HepG2 (cell line): ENCODE data around the gene PLEKHA8. TPM values are rescaled to one million over a fixed set of nuclear protein-coding genes. Genes with fewer than 3 reads are reported as not detected.
A peak's percentile ranks its signal among the peaks of the same experiment; 100 is the strongest.

Experiments used
- ATF7 ChIP-seq, 2 experiments: fragments of 450-650 bp in 1 of 2; sonication (generic) in 1 of 2; formaldehyde crosslinking in 1 of 2; IDR thresholded peaks; 2 replicates each; pipeline versions ENCODE4 v1.4.0 to v1.6.1; 2016 to 2020; ENCODE audit warnings: antibody characterized with exemption in 1 of 2, mild to moderate bottlenecking in 1 of 2, missing genetic modification reagents in 1 of 2
- CC2D1A ChIP-seq: sonication (generic); formaldehyde crosslinking; IDR thresholded peaks from 2 replicates; pipeline ENCODE4 v1.8.1; 2023; ENCODE audit warnings: mild to moderate bottlenecking, missing genetic modification reagents
- FLYWCH1 ChIP-seq: sonication (generic); formaldehyde crosslinking; IDR thresholded peaks from 2 replicates; pipeline ENCODE4 v1.8.1; 2023; ENCODE audit warnings: mild to moderate bottlenecking, missing genetic modification reagents
- FOXM1 ChIP-seq: sonication (generic); formaldehyde crosslinking; IDR thresholded peaks from 2 replicates; pipeline ENCODE4 v1.5.0; 2020; ENCODE audit warnings: missing genetic modification reagents
- GLI4 ChIP-seq: sonication (generic); formaldehyde crosslinking; IDR thresholded peaks from 2 replicates; pipeline ENCODE4 v1.5.1; 2020; ENCODE audit warnings: missing genetic modification reagents, mild to moderate bottlenecking, moderate library complexity, borderline replicate concordance
- HHEX ChIP-seq: IDR thresholded peaks from 2 replicates; pipeline ENCODE4 v1.6.1; 2016; ENCODE audit warnings: control low read depth
- JUN ChIP-seq: sonication (generic); formaldehyde crosslinking; IDR thresholded peaks from 2 replicates; pipeline ENCODE4 v1.4.0; 2020; ENCODE audit warnings: mild to moderate bottlenecking, missing genetic modification reagents
- RORA ChIP-seq: sonication (generic); formaldehyde crosslinking; IDR thresholded peaks from 2 replicates; pipeline ENCODE4 v1.5.0; 2020; ENCODE audit warnings: mild to moderate bottlenecking, missing genetic modification reagents, moderate library complexity
- SAP130 ChIP-seq: IDR thresholded peaks from 2 replicates; pipeline ENCODE4 v1.6.1; 2016; ENCODE audit warnings: low read depth
- SATB2 ChIP-seq: sonication (generic); formaldehyde crosslinking; IDR thresholded peaks from 2 replicates; pipeline ENCODE4 v1.5.0; 2020; ENCODE audit warnings: missing genetic modification reagents
- SCMH1 ChIP-seq: sonication (generic); formaldehyde crosslinking; IDR thresholded peaks from 2 replicates; pipeline ENCODE4 v1.9.0; 2021; ENCODE audit warnings: missing genetic modification reagents, mild to moderate bottlenecking, borderline replicate concordance
- TCF7L2 ChIP-seq: IDR thresholded peaks from 2 replicates; pipeline ENCODE4 v1.6.1; 2011; ENCODE audit warnings: mild to moderate bottlenecking, low read depth, low read length, moderate library complexity
- ZBTB20 ChIP-seq: sonication (generic); formaldehyde crosslinking; IDR thresholded peaks from 2 replicates; pipeline ENCODE4 v1.8.1; 2023; ENCODE audit warnings: missing genetic modification reagents, low read depth, mild to moderate bottlenecking, borderline replicate concordance
- ZNF34 ChIP-seq: sonication (generic); formaldehyde crosslinking; IDR thresholded peaks from 2 replicates; pipeline ENCODE4 v1.4.0; 2020; ENCODE audit warnings: mild to moderate bottlenecking, missing genetic modification reagents, borderline replicate concordance
- ZNF367 ChIP-seq: sonication (generic); formaldehyde crosslinking; IDR thresholded peaks from 2 replicates; pipeline ENCODE4 v1.4.0; 2020; ENCODE audit warnings: missing genetic modification reagents, borderline replicate concordance
- ZNF430 ChIP-seq: sonication (generic); formaldehyde crosslinking; IDR thresholded peaks from 2 replicates; pipeline ENCODE4 v1.9.0; 2021; ENCODE audit warnings: mild to moderate bottlenecking, missing genetic modification reagents
- ZNF446 ChIP-seq: sonication (generic); formaldehyde crosslinking; IDR thresholded peaks from 2 replicates; pipeline ENCODE4 v1.5.0; 2020; ENCODE audit warnings: mild to moderate bottlenecking, missing genetic modification reagents
- ZNF468 ChIP-seq: sonication (generic); formaldehyde crosslinking; IDR thresholded peaks from 2 replicates; pipeline ENCODE4 v1.8.0; 2022; ENCODE audit warnings: mild to moderate bottlenecking, moderate library complexity, missing genetic modification reagents
- ZNF776 ChIP-seq: sonication (generic); formaldehyde crosslinking; IDR thresholded peaks from 2 replicates; pipeline ENCODE4 v1.4.0; 2020; ENCODE audit warnings: mild to moderate bottlenecking, missing genetic modification reagents
- polyA plus RNA-seq, 8 experiments: library from polyadenylated mRNA; depleted of rRNA in 3 of 8; stranded (reverse) in 7 of 8; unstranded in 1 of 8; fragments of >200 nt; fragmentation: Illumina TruSeq in 4 of 8; extraction: Trizol in 4 of 8; gene quantifications; 2 replicates each; pipeline versions ENCODE4 v1.2.1 to v1.2.3, GENCODE V29; 2011 to 2016; ENCODE audit warnings: low read depth in 4 of 8, missing spikeins in 1 of 8, mixed read lengths in 1 of 8; ENCODE audit not compliant: insufficient read depth in 1 of 8
- total RNA-seq, 5 experiments: library from RNA; depleted of rRNA; stranded (reverse); fragments of >200 nt; fragmentation: Illumina TruSeq; extraction: Trizol; gene quantifications; 2 replicates each; pipeline ENCODE4 v1.2.3, GENCODE V29; 2016; ENCODE audit warnings: low read depth in 1 of 5
- TF ChIP-seq, protein P1 (sequence below): sonication (generic); formaldehyde crosslinking; IDR thresholded peaks from 2 replicates; pipeline ENCODE4 v1.5.1; 2020; ENCODE audit warnings: mild to moderate bottlenecking, missing genetic modification reagents
- TF ChIP-seq, protein P2 (sequence below): sonication (generic); formaldehyde crosslinking; IDR thresholded peaks from 2 replicates; pipeline ENCODE4 v1.9.0; 2021; ENCODE audit warnings: missing genetic modification reagents, borderline replicate concordance
- TF ChIP-seq, protein P3 (sequence below): sonication (generic); formaldehyde crosslinking; IDR thresholded peaks from 2 replicates; pipeline ENCODE4 v1.5.0; 2020; ENCODE audit warnings: missing genetic modification reagents
- TF ChIP-seq, protein P4 (sequence below): sonication (generic); formaldehyde crosslinking; conservative IDR thresholded peaks from 2 replicates; pipeline ENCODE4 v1.4.0; 2020; ENCODE audit warnings: mild to moderate bottlenecking, missing genetic modification reagents, moderate library complexity

Gene PLEKHA8
- total and polyA plus RNA-seq, 2 of the 13 experiments (the other 11 are each of a cell fraction or from before 2014, with no cell fraction given), result 12.5 to 26.4 TPM

DNA sequence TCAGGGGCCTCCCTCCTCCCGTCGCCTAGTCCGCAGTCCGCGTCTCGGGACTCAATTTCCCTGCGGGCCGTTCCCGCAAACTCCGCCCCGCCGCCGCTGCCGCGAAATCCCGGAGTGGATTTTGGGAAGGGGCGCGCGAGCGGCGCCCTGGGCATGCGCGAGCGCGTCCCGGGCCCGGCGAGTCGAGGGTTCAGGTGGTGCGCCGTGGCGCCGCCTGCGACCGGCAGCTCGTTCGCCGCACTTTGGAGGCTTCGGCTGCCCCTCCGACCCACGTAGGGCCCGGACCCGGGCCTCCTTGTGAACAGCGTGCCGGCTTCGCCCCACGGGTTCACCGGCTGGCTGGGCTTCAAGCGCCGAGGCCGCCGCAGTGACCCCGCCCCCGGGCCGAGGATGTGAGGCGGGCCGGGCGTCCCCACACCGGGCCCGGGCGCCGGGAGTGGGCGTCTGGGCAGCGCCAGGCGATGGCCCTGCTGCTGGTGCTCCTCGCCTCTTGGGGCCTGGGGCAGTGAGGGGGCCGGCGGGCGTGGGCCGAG lies at the start of gene PLEKHA8 (continued):
- TF ChIP-seq, protein P1, sequence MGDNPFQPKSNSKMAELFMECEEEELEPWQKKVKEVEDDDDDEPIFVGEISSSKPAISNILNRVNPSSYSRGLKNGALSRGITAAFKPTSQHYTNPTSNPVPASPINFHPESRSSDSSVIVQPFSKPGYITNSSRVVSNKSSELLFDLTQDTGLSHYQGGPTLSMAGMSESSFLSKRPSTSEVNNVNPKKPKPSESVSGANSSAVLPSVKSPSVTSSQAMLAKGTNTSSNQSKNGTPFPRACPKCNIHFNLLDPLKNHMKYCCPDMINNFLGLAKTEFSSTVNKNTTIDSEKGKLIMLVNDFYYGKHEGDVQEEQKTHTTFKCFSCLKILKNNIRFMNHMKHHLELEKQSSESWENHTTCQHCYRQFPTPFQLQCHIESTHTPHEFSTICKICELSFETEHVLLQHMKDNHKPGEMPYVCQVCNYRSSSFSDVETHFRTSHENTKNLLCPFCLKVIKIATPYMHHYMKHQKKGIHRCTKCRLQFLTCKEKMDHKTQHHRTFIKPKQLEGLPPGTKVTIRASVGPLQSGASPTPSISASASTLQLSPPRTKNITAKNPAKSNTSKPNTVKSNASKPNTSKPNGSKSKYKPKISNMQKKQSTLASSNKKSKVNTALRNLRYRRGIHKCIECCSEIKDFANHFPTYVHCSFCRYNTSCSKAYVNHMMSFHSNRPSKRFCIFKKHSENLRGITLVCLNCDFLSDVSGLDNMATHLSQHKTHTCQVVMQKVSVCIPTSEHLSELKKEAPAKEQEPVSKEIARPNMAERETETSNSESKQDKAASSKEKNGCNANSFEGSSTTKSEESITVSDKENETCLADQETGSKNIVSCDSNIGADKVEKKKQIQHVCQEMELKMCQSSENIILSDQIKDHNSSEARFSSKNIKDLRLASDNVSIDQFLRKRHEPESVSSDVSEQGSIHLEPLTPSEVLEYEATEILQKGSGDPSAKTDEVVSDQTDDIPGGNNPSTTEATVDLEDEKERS, result no peak
- TF ChIP-seq SATB2 (CRISPR knock-in tag) (no peak), FLYWCH1 (CRISPR knock-in tag) (no peak), TCF7L2 (no peak), SCMH1 (CRISPR knock-in tag) (no peak), JUN (CRISPR knock-in tag) (no peak), ZNF468 (CRISPR knock-in tag) (no peak), ZNF34 (0 out of 2 replicates have a peak, but pooled peaks have one; percentile 47), ZNF367 (CRISPR knock-in tag) (no peak; the same call in 1 of the 2 replicates), RORA (CRISPR knock-in tag) (no peak), ZBTB20 (no peak), FOXM1 (no peak), ZNF430 (CRISPR knock-in tag) (no peak), SAP130 (CRISPR knock-in tag) (peak; percentile 92), ZNF446 (CRISPR knock-in tag) (peak; percentile 86; the same call in 1 of the 2 replicates), CC2D1A (CRISPR knock-in tag) (no peak), HHEX (no peak), ZNF776 (CRISPR knock-in tag) (peak; percentile 85), GLI4 (CRISPR knock-in tag) (no peak), ATF7 (IDR thresholded peaks at IDR 0.05) (no peak), ATF7 (CRISPR knock-in tag; IDR thresholded peaks at IDR 0.05) (no peak)
- TF ChIP-seq, protein P2, sequence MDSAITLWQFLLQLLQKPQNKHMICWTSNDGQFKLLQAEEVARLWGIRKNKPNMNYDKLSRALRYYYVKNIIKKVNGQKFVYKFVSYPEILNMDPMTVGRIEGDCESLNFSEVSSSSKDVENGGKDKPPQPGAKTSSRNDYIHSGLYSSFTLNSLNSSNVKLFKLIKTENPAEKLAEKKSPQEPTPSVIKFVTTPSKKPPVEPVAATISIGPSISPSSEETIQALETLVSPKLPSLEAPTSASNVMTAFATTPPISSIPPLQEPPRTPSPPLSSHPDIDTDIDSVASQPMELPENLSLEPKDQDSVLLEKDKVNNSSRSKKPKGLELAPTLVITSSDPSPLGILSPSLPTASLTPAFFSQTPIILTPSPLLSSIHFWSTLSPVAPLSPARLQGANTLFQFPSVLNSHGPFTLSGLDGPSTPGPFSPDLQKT (CRISPR knock-in tag), result no peak
- TF ChIP-seq, protein P3, sequence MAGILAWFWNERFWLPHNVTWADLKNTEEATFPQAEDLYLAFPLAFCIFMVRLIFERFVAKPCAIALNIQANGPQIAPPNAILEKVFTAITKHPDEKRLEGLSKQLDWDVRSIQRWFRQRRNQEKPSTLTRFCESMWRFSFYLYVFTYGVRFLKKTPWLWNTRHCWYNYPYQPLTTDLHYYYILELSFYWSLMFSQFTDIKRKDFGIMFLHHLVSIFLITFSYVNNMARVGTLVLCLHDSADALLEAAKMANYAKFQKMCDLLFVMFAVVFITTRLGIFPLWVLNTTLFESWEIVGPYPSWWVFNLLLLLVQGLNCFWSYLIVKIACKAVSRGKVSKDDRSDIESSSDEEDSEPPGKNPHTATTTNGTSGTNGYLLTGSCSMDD (CRISPR knock-in tag), result no peak
- TF ChIP-seq, protein P4, sequence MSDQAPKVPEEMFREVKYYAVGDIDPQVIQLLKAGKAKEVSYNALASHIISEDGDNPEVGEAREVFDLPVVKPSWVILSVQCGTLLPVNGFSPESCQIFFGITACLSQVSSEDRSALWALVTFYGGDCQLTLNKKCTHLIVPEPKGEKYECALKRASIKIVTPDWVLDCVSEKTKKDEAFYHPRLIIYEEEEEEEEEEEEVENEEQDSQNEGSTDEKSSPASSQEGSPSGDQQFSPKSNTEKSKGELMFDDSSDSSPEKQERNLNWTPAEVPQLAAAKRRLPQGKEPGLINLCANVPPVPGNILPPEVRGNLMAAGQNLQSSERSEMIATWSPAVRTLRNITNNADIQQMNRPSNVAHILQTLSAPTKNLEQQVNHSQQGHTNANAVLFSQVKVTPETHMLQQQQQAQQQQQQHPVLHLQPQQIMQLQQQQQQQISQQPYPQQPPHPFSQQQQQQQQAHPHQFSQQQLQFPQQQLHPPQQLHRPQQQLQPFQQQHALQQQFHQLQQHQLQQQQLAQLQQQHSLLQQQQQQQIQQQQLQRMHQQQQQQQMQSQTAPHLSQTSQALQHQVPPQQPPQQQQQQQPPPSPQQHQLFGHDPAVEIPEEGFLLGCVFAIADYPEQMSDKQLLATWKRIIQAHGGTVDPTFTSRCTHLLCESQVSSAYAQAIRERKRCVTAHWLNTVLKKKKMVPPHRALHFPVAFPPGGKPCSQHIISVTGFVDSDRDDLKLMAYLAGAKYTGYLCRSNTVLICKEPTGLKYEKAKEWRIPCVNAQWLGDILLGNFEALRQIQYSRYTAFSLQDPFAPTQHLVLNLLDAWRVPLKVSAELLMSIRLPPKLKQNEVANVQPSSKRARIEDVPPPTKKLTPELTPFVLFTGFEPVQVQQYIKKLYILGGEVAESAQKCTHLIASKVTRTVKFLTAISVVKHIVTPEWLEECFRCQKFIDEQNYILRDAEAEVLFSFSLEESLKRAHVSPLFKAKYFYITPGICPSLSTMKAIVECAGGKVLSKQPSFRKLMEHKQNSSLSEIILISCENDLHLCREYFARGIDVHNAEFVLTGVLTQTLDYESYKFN, result peak; percentile 55
